Measurements from ENCODE around the gene OR52I2.

The OR52I2 gene

DNA sequence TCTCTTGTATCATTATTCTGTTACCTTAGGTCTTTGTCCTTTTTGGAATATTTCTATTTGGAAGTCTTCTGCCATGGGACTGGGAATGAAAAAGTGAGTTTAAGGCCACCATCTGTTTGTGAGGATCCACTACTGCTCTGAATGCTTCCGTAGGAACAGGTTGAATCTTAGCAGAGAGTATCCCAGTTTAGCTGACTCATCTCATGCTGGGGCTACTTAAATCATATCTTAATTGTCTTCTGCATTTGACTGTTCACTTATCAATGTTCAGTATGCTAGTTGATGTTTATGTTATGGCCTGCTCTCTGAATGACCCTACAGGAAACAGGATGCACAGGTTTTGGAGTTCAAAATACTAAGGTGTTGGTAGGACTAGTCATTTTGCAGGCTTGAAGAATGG lies 1.4 kb upstream of the OR52I2 start:
- no peaks in the 10 kb centered on the region for H3K36me3 Mint-ChIP-seq (ENCODE audit: low read depth)
- no peaks in the 10 kb centered on the region for H3K9me3 Mint-ChIP-seq
- no peak overlapping the region for H3K27ac Mint-ChIP-seq
- H3K4me1 Mint-ChIP-seq (ENCODE audit: low read depth), result peaks cover 5% of the 10 kb centered on the region
- H3K27me3 Mint-ChIP-seq, result peaks cover 21% of the 10 kb centered on the region
- H3K4me3 Mint-ChIP-seq, result no peak overlapping the region

DNA sequence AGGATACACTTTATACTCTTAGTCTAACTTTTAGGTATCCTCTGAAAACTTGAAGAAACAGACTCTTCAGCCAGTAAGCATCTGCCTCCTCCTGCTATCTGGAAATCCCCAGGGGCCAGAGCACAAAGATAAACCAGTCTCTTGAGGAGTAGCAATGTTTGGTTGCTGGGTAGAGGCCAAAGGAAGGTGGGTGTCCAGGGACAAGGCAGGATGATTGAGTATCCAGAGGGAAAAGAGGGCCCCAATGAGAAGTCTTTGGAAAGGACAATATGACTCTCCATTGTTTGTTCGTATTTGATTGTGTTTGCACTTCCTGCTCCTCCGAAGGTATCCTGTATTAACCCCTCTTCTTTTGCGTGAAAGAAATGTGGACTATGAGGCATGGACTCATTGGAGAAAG lies 7.5 kb downstream of the OR52I2 start:
- Mint-ChIP-seq H3K4me1 (ENCODE audit: low read depth) (no peaks in the 10 kb centered on the region), H3K36me3 (ENCODE audit: low read depth) (no peaks in the 10 kb centered on the region), H3K4me3 (no peak overlapping the region), H3K9me3 (no peaks in the 10 kb centered on the region), H3K27me3 (peaks cover 7% of the 10 kb centered on the region), H3K27ac (no peak overlapping the region)

DNA sequence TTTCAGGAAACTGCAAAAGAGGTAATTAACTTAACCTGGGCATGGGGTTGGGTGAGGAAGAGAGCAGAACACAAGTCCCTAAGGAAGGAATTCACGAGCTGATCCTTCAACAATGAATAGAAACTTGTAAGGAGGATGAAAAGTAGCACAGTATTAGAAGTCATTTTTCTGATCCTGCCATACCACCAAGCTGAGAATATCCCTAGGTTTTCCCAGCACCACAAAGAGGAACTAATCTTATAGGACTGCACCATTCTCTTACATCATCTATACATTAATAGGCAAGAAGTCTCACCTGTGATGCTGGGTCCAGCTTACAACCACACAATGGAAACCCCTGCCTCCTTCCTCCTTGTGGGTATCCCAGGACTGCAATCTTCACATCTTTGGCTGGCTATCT lies 12.2 kb downstream of the OR52I2 start, which contains the start of gene OR52I1:
TSS of gene OR52I1 (plus strand) at position 301 of the 400 bp plus-strand sequence. CDS start at position 301, 0 bp downstream.
- Mint-ChIP-seq H3K9me3 (no peaks in the 10 kb centered on the region), H3K27me3 (no peaks in the 10 kb centered on the region), H3K4me3 (no peak within 1 kb of the TSS), H3K27ac (no peak within 1 kb of the TSS), H3K4me1 (ENCODE audit: low read depth) (no peaks in the 10 kb centered on the region), H3K36me3 (ENCODE audit: low read depth) (peaks cover 24% of the 10 kb centered on the region)

DNA sequence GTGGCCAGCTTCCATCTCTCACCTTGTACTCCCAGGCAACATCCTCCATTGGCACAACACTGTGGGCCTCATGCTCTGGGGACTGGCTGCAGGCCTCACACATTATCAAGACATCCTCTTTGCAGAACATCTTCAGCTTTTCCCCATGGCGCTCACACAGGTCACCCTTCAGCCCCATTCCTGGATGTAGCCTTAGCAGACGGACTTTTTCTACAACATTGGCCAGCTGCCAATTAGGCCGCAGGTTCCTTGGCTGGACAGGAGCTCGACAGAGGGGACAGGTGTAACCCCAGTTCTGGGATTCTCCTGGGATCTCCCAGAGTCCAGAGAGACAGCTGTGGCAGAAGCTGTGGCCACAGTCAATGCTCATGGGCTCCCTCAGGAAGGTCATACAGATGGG lies 23.5 kb downstream of the OR52I2 start:
- Mint-ChIP-seq H3K4me1 (ENCODE audit: low read depth) (peaks cover 40% of the 10 kb centered on the region), H3K4me3 (no peak overlapping the region), H3K9me3 (peaks cover 4% of the 10 kb centered on the region), H3K27me3 (no peaks in the 10 kb centered on the region), H3K27ac (no peak overlapping the region), H3K36me3 (ENCODE audit: low read depth) (peaks cover 28% of the 10 kb centered on the region)

DNA sequence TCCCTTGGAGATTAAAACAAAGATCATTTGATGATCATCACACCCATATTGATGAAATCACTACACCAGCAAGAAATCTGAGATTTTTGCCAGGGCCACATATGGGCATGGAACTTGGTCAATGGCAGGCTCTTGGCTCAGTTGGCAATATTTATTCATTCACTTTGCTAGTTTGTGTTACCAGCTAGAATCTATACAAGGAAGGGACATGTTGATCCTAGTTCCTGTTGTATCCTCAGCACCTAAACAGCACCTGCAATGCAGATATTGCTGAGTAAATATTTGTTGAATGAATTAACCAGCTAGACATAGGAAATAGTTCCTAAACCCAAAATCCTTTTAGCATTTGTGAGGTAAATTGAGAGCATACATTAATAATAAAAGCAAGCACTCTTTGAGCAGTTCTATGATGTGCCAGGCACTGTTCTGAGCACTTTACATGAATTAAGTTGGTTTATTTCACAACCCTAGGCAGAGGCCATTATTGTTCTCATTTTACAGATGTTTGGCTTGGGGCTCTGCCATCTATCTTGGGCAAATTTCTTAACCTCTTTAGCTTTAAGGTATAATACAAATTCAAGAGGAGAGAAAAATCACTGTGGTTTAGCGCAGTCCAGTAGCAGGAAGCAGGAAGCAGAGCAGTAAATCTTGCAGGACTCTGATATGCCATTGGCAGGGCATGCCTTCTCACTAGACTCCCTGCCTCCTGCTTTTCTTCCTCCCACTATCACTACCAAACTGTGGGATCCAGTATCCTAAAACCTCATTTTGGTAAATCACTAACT lies 24.9 kb downstream of the OR52I2 start:
- Mint-ChIP-seq H3K4me1 (ENCODE audit: low read depth) (peaks cover 47% of the 10 kb centered on the region), H3K27ac (peak overlapping the region; percentile 89), H3K4me3 (peak overlapping the region; percentile 88), H3K9me3 (peaks cover 4% of the 10 kb centered on the region), H3K36me3 (ENCODE audit: low read depth) (peaks cover 18% of the 10 kb centered on the region), H3K27me3 (no peaks in the 10 kb centered on the region)

DNA sequence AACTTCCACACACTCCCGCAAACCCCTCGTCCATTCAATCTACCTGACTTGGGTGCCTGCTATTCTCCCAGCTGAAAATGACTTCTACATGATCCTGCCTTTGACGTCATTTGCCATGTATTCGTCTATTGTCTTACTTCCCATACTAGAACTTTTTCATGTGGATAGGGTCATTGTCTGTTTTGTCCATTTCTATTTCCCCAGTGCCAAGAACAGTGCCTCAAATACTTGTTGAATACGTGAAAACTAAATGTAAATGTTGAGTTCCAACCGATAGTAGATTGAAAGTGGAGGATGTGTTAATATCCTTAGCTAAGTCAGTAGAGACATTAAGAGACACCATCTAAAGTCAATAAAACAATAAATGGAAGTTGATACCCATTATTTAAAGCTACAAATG lies 25.6 kb downstream of the OR52I2 start:
- Mint-ChIP-seq H3K36me3 (ENCODE audit: low read depth) (peaks cover 13% of the 10 kb centered on the region), H3K4me3 (peak overlapping the region; percentile 88), H3K4me1 (ENCODE audit: low read depth) (peaks cover 47% of the 10 kb centered on the region), H3K27ac (peak overlapping the region; percentile 89), H3K27me3 (no peaks in the 10 kb centered on the region), H3K9me3 (peaks cover 4% of the 10 kb centered on the region)

DNA sequence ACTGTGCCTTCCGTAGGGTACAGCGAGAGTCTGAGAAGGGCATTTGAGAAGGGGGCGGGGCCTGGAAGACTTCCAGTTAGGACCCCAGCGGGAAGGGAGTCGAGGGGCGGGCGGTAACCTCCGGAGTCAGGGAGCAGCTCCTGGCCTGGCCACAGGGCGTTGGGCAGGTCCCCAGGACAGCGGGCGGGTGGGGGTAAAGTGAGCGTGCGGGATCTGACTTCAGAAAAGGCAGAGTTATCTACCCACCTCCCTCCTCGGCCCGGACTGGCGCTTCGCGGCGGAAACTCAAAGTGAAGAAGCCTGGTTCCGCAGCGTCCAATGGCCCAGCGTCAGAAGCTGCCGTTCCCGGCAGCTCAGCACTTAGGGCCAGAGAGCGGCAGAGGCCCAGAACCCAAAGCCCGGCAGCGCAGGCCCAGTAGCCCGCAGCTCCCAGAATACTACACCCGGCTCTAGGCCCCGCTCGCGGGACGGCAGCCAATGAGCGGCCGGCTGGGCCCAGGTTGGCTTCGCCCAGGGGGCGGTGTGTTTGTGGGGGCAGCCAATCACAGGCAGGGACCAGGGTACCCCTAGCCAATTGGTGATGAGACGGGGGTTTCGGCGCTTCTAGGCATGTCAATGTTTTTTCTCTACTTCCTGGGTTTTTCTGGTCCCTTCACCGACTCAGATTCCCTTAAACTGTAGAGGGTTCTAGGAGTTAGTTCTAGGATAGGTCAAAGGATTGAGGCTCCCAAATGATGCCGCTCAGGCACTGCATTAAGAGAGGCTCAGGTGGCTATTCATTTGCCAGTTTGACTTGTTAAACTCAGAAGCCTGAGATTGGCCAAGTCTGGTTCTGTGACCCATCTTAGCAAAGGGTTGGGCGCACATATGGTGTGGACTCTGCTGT lies 26.5 kb downstream of the OR52I2 start, which contains the start of gene TRIM68:
TSS of gene TRIM68 (minus strand) at position 451 of the 886 bp plus-strand sequence. CDS start 2,727 bp downstream, outside the sequence.
- H3K4me1 Mint-ChIP-seq (ENCODE audit: low read depth), result peaks cover 47% of the 10 kb centered on the region
- H3K27me3 Mint-ChIP-seq, result no peaks in the 10 kb centered on the region
- H3K27ac Mint-ChIP-seq, result peak within 1 kb of the TSS; percentile 89
- H3K4me3 Mint-ChIP-seq, result peak within 1 kb of the TSS; percentile 88
- peaks cover 4% of the 10 kb centered on the region for H3K9me3 Mint-ChIP-seq
- H3K36me3 Mint-ChIP-seq (ENCODE audit: low read depth), result peaks cover 8% of the 10 kb centered on the region

DNA sequence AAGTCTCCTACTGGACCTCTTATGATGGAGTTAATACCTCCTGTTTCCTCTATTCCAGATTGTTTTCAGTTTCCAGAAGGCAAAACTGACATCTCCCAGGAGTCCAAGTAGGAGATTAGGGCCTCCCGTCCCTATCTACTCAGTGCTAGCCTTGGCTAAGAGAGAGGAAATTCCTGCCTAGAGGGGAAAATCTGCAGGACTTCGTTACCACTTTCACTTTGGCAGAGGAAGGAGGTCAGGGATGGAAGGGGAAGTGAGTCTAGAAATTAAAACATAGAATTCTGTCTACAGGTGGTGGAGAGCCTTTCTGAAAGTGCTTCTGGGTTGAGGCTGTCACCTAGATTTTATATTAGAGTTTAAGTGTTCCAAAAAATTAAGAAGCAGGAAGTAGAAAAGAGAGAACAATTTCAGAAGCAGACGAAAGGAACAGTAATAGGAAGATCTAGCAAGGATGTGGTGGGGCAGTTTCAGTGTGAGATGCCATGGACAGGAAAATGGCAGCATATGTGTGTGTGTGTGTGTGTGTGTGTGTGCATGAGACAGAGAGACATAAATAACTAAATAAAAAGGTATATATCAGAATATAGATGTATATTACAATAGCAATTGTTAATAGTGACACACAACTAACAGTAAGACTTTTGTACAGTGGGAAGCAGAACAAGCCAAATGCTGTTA lies 28.9 kb downstream of the OR52I2 start:
- H3K36me3 Mint-ChIP-seq (ENCODE audit: low read depth), result no peaks in the 10 kb centered on the region
- H3K4me1 Mint-ChIP-seq (ENCODE audit: low read depth), result peaks cover 47% of the 10 kb centered on the region

DNA sequence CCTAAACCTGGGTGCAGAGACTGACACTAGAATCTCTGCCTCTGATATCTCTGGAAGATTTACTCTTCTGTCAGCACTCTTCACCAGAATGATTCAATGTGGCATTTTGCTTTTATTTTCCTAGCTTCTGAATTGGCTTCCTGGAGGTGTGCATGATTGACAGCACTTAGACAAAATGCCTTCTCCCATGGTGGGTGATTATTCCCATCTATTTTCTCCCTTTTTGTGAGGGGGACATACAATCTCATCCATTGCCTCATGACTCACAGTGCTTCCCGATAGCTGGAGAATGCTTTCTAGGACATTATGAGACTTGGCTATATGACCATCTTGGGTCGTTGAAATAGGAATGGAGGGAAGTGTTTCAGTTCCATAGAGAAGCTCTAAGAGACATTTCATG lies 30.4 kb downstream of the OR52I2 start:
- Mint-ChIP-seq H3K27ac (no peak overlapping the region), H3K4me3 (no peak overlapping the region), H3K36me3 (ENCODE audit: low read depth) (no peaks in the 10 kb centered on the region), H3K4me1 (ENCODE audit: low read depth) (peaks cover 33% of the 10 kb centered on the region), H3K27me3 (peaks cover 11% of the 10 kb centered on the region), H3K9me3 (peaks cover 4% of the 10 kb centered on the region)

More for the DNA sequence above, 28.9 kb downstream of the OR52I2 start:
- peak overlapping the region; percentile 72 for H3K4me3 Mint-ChIP-seq
- H3K27me3 Mint-ChIP-seq, result peaks cover 3% of the 10 kb centered on the region
- H3K9me3 Mint-ChIP-seq, result peaks cover 4% of the 10 kb centered on the region
- H3K27ac Mint-ChIP-seq, result peak overlapping the region; percentile 87

DNA sequence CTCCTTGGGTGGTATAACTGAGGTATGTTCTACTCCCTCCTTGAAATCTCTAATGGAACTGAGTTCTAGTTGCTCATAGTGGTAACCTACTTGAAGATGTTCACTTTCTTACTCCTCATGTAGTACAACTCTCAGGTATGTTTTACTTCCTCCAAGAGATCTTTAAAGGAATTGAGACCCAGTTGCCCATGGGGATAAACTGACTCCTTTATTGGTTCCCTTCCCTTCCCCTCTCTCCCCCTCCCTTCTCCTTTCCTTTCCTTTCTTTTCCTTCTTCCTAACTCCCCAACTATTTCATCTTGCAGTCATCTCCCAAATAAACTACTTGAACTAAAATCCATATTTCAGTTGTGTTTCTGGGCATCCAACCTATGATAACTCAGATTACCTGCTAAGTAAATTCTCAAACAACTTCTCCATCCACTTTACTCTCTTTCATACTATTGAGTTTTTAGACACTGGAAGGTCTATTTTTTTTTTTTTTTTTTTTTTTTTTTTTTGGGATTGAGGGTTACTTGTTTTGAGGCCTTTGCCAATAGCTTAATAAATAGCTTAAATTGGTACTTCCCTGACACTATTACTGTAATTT lies 34.4 kb downstream of the OR52I2 start:
- H3K4me3 Mint-ChIP-seq, result no peak overlapping the region
- H3K36me3 Mint-ChIP-seq (ENCODE audit: low read depth), result no peaks in the 10 kb centered on the region
- H3K27me3 Mint-ChIP-seq, result peaks cover 27% of the 10 kb centered on the region
- H3K4me1 Mint-ChIP-seq (ENCODE audit: low read depth), result no peaks in the 10 kb centered on the region
- no peaks in the 10 kb centered on the region for H3K9me3 Mint-ChIP-seq
- no peak overlapping the region for H3K27ac Mint-ChIP-seq

DNA sequence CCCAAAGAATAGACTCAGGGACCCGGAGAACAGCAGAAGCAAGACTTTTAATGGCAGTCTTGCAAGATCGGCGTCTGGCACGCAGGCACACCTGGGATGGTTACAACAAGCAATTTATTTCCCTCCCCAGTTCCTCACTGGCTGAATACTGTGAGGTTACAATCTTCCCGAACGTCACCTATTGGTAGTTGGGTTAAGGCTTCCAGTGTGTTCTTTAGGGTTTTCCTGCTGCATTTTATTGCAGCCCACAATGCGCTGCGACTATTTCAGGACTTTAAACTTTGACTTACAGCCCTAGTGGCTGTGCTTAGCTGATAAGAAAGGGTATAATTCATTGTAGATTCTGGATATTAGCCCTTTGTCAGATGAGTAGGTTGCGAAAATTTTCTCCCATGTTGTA lies 38.0 kb downstream of the OR52I2 start:
- Mint-ChIP-seq H3K4me1 (ENCODE audit: low read depth) (no peaks in the 10 kb centered on the region), H3K27me3 (peaks cover 39% of the 10 kb centered on the region), H3K36me3 (ENCODE audit: low read depth) (no peaks in the 10 kb centered on the region), H3K9me3 (no peaks in the 10 kb centered on the region), H3K4me3 (no peak overlapping the region), H3K27ac (no peak overlapping the region)

DNA sequence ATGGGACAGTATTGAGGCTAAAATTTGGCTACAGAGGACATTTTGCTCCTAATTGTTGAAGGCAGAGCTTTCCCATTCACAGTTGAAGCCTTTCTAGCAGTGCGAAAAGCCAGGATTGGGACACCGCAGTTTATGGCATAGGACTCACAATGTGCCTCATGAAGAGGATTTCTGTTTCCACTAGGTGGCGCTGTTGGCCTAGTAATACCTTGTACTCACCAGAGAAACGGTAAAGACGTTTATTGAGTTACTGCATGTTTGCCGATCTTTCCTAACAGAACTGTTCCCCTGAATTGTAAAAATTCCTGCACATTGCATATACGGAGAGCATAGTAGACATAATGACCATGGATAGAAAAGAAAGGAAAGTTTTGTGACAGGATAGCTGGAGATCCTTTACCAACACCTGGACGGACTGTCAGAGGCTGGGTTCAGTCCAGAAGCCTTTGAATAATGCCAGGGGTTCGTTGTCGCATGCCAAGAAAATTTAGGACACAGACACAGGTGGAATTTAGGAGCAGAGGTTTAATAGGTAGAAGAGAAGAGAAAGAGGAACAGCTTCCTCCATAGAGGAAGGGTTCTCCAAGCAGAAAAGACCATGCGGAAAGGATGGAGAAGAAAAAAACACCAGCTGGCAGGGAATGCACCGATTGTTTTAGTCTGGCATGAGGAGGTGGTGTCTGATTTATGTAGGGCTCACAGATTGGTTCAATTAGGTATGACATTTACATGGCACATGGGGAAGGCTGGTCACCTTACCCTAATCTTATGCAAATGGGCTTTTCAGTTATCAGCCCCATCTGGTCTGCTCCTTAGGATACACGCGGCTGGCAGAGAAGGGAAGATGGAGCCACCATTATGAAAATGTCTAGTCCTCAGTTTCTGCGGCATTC lies 44.9 kb downstream of the OR52I2 start:
- H3K27ac Mint-ChIP-seq, result no peak overlapping the region
- peaks cover 44% of the 10 kb centered on the region for H3K27me3 Mint-ChIP-seq
- no peak overlapping the region for H3K4me3 Mint-ChIP-seq
- peaks cover 7% of the 10 kb centered on the region for H3K9me3 Mint-ChIP-seq
- no peaks in the 10 kb centered on the region for H3K4me1 Mint-ChIP-seq (ENCODE audit: low read depth)
- peaks cover 4% of the 10 kb centered on the region for H3K36me3 Mint-ChIP-seq (ENCODE audit: low read depth)

DNA sequence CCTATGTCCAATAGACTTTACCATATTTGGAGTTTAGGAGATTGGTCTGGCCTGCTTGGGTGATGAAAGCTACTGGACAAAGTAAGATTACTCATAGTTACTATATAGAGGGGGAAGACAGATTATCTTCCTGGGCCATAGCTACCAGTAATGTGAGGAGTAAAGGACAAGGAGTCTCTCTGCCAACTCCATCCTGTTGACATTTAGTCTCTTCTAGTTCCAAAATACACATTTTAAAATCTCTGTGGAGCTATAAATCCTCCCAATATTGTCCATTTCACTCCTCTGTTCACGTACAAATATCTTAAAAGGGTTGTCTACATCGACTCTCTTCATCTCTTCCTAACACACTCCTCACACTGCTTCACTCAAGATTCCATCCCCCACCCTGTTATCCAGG lies 54.6 kb downstream of the OR52I2 start:
- Mint-ChIP-seq H3K4me1 (ENCODE audit: low read depth) (no peaks in the 10 kb centered on the region), H3K9me3 (no peaks in the 10 kb centered on the region), H3K4me3 (no peak overlapping the region)

More for the DNA sequence above, 54.6 kb downstream of the OR52I2 start:
- Mint-ChIP-seq H3K27ac (no peak overlapping the region), H3K36me3 (ENCODE audit: low read depth) (no peaks in the 10 kb centered on the region), H3K27me3 (peaks cover 5% of the 10 kb centered on the region)
